Muscle of arm (tissue), 12 donors: Measurements from ENCODE around the gene ARHGEF19. TPM values are rescaled to one million over a fixed set of nuclear protein-coding genes. Genes with fewer than 3 reads are reported as not detected.

Experiments used
- DNase-seq: peaks from one replicate; pipeline ENCODE4 v3.0.0-alpha.2; 2013
- polyA plus RNA-seq, 12 donors: library from polyadenylated mRNA; unstranded; fragments of 120-200 nt; gene quantifications; one replicate each; pipeline ENCODE4 v1.2.1, GENCODE V29; 2013; ENCODE audit not compliant: insufficient read length in 12 of 12

Gene ARHGEF19
- polyA plus RNA-seq, 12 donors, result 1.6 to 28.6 (median 2.7) TPM; not detected in 2

- peak; percentile 46 for DNase-seq
Measured at GRCh38 chr1:16151196-16151994, 61.1 kb downstream of the ARHGEF19 start.

- DNase-seq, result no peak
Measured at GRCh38 chr1:16150508-16150907, 61.9 kb downstream of the ARHGEF19 start.

- DNase-seq, result no peak
Measured at GRCh38 chr1:16149702-16150488, 62.6 kb downstream of the ARHGEF19 start.

GRCh38 chr1:16149146-16149545 lies 63.3 kb downstream of the ARHGEF19 start:
- DNase-seq, result no peak

- no peak for DNase-seq
Measured at GRCh38 chr1:16148329-16149092, 63.9 kb downstream of the ARHGEF19 start.

Other genes starting within 250 kb of the ARHGEF19 start
- 10 to 100 TPM in 11 of 12 donors, not detected in 1; 17.9 to 32.1 (median 22.4) TPM for gene ZBTB17, start 236.6 kb downstream of the ARHGEF19 start, polyA plus RNA-seq
- gene SRARP, start 208.4 kb downstream of the ARHGEF19 start, polyA plus RNA-seq, result under 1 TPM in 2 of 12 donors, not detected in 10; 0.05 to 0.07 TPM
- gene HSPB7, start 194.6 kb downstream of the ARHGEF19 start, polyA plus RNA-seq, result 100 to 1,000 TPM in 7 of 12 donors, 10 to 100 TPM in 4, not detected in 1; 57.9 to 237 (median 114) TPM
- gene CLCNKA, start 190.6 kb downstream of the ARHGEF19 start, polyA plus RNA-seq, result 1 to 10 TPM in 5 of 12 donors, under 1 TPM in 5, not detected in 2; 0.30 to 1.7 (median 1.0) TPM
- under 1 TPM in 8 of 12 donors, not detected in 4; 0.13 to 0.66 (median 0.21) TPM for gene CLCNKB, start 168.9 kb downstream of the ARHGEF19 start, polyA plus RNA-seq
- 1 to 10 TPM in 1 of 12 donors, under 1 TPM in 6, not detected in 5; 0.07 to 1.0 (median 0.25) TPM for gene FAM131C, start 139.0 kb downstream of the ARHGEF19 start, polyA plus RNA-seq
- gene EPHA2, start 56.6 kb downstream of the ARHGEF19 start, polyA plus RNA-seq, result 10 to 100 TPM in 2 of 12 donors, 1 to 10 TPM in 9, not detected in 1; 4.3 to 15.3 (median 6.5) TPM
- gene CPLANE2, start 24.5 kb upstream of the ARHGEF19 start, polyA plus RNA-seq, result 1 to 10 TPM in 10 of 12 donors, not detected in 2; 1.0 to 4.4 (median 2.1) TPM
- 10 to 100 TPM in 11 of 12 donors, not detected in 1; 13.9 to 18.9 (median 16.8) TPM for gene FBXO42, start 139.8 kb upstream of the ARHGEF19 start, polyA plus RNA-seq
- 100 to 1,000 TPM in 1 of 12 donors, 10 to 100 TPM in 10, not detected in 1; 72.1 to 107 (median 86.0) TPM for gene SZRD1, start 154.6 kb upstream of the ARHGEF19 start, polyA plus RNA-seq
- under 1 TPM in 3 of 12 donors, not detected in 9; 0.09 to 0.27 (median 0.27) TPM for gene SPATA21, start 224.8 kb upstream of the ARHGEF19 start, polyA plus RNA-seq
- gene NECAP2, start 228.1 kb upstream of the ARHGEF19 start, polyA plus RNA-seq, result 10 to 100 TPM in 11 of 12 donors, not detected in 1; 25.3 to 47.0 (median 34.9) TPM